Activated CD8-positive, alpha-beta memory T cell treated with anti-CD3 and anti-CD28 coated beads for 48 hours (primary cell): ENCODE measurements around the gene RUSC2.
A peak's percentile ranks its signal among the peaks of the same experiment; 100 is the strongest.
"Not testable (repeated sequence)": the region's sequence is repeated elsewhere in the genome, so short reads cannot be mapped to it uniquely, and the experiment has no call there.

Experiments used
- DNase-seq, 3 experiments: peaks; one replicate each; pipeline ENCODE4 v3.0.0-alpha.2; 2020; ENCODE audit warnings: low read depth in 2 of 3, low spot score in 2 of 3

RUSC2 gene, protein sequence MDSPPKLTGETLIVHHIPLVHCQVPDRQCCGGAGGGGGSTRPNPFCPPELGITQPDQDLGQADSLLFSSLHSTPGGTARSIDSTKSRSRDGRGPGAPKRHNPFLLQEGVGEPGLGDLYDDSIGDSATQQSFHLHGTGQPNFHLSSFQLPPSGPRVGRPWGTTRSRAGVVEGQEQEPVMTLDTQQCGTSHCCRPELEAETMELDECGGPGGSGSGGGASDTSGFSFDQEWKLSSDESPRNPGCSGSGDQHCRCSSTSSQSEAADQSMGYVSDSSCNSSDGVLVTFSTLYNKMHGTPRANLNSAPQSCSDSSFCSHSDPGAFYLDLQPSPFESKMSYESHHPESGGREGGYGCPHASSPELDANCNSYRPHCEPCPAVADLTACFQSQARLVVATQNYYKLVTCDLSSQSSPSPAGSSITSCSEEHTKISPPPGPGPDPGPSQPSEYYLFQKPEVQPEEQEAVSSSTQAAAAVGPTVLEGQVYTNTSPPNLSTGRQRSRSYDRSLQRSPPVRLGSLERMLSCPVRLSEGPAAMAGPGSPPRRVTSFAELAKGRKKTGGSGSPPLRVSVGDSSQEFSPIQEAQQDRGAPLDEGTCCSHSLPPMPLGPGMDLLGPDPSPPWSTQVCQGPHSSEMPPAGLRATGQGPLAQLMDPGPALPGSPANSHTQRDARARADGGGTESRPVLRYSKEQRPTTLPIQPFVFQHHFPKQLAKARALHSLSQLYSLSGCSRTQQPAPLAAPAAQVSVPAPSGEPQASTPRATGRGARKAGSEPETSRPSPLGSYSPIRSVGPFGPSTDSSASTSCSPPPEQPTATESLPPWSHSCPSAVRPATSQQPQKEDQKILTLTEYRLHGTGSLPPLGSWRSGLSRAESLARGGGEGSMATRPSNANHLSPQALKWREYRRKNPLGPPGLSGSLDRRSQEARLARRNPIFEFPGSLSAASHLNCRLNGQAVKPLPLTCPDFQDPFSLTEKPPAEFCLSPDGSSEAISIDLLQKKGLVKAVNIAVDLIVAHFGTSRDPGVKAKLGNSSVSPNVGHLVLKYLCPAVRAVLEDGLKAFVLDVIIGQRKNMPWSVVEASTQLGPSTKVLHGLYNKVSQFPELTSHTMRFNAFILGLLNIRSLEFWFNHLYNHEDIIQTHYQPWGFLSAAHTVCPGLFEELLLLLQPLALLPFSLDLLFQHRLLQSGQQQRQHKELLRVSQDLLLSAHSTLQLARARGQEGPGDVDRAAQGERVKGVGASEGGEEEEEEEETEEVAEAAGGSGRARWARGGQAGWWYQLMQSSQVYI (N-terminal part only)

DNA sequence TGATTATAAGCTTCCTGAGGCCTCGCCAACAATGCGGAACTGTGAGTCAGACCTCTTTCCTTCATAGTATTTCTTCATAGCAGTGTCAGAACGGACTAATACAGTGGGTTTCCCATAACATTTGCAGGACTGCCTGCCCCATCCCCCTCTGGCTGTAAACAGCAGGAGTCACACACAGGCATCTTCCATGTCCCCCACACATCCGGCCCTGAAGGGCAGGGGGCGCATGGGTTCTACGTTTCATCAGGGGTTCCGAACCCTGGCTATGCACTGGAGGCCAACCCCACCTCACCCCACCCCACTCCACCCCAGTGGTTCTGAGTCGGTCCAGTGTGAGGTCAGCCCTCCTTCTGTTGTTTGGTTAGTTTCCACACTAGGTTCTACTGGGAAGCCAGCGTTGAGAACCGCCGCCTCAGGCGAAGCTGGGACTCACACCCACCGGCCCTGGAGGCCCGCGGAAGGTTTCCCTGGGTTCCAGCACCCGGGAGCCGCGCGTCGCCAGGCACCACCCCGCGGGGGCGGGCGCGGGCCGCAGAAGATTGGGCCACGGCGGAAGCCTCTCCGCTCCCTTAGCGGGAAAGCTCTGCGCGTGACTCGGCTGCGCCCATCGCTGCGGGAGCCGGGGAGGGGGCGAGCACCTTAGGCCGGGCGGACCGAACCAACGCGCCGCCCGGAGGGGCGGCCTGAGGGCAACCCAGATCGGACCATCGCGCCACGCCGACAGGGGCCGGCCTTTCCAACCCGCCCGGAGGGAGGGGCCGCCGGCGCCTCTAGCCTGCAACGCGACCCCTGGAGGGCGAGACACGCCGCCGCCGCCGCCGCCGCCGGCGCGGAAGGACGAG, at the start of gene RUSC2:
Gene RUSC2 (plus strand): TSS at position 799 of the 842 bp plus-strand sequence. CDS start 56,411 bp downstream, outside the sequence.
- DNase-seq = peak; percentile 18 to 45 (median 30)

DNA sequence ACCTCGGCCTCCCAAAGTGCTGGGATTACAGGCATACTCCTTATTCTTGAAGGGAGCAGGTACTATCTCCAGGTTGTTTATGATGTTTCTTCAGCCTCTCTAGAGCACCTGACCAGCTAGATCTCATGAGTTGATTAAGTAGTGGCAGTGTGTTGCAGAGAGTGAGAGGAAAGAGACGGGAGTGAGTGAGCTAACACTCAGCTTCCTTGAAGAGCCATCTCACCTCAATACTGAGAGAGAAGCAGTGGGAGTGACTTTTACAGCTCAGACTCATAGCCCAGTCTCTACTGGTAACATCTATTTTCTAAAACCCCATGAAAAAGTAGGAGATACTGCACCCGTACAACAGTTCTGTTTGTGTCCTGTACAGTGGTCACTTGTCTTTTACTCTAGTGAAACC, 43.9 kb upstream of the RUSC2 start:
- DNase-seq = no peak

GRCh38 chr9:35448496-35448895, 41.4 kb upstream of the RUSC2 start:
- no peak for DNase-seq

- no peak for DNase-seq
These were observed 37.4 kb upstream of the RUSC2 start for GRCh38 chr9:35452481-35452880.

DNA sequence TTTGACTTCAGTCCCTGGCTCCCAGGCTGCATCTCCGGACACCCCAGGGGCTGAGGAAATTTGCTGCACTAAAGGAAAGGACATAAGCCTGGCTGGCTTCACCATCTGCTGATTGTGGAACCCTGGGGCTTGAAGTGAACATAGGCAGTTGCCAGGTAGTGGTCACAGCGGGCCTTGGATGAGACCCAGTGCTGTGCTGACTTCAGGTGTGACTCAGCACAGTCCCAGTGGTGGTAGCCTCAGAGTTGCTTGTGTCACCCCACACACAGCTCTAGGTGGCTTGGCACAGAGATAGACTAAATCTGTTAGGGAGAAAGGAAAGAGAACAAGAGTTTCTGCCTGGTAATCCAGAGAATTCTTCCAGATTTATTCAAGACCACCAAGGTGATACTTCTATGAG, 36.1 kb upstream of the RUSC2 start:
- no peak for DNase-seq

GRCh38 chr9:35464141-35465025, 25.5 kb upstream of the RUSC2 start:
- no peak for DNase-seq

GRCh38 chr9:35470340-35470739, 19.6 kb upstream of the RUSC2 start:
- no peak for DNase-seq

DNA sequence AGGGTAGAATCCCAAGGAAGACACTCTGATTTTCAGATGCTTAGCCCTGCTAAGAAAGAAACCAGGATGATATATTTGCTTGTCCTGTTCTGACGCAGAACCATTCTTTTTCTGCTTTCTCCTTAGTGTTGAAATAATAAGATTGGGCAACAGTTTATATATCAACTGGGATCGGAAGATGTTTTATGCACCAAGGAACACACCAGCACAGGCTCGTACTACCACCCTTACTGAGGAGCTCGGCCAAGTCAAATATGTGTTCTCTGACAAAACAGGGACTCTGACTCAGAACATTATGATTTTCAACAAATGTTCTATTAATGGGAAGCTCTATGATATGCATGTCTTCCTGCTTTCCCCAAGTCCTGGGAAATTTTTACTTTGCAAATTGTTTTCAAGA, 19.0 kb upstream of the RUSC2 start:
- no peak for DNase-seq

DNA sequence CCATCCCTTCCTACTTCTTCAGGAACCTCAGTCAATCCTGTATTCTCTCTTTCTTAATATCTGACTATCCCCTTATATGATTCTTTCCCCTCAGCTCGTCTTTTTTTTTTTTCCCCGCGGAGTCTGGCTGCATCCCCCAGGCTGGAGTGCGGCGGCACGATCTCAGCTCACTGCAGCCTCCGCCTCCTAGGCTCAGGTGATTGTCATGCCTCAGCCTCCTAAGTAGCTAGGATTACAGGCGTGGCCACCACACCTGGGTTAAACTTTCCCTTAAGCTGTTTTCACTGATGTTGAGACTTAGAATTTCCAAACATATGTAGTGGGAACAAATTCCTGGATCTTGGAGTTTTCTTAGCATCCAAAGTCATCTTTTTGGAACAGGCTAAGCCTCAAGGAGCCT, 13.3 kb upstream of the RUSC2 start:
- DNase-seq = no peak

GRCh38 chr9:35477211-35477855, 12.6 kb upstream of the RUSC2 start:
- DNase-seq = not testable (repeated sequence)

GRCh38 chr9:35478871-35479270, 11.0 kb upstream of the RUSC2 start:
- no peak for DNase-seq

DNA sequence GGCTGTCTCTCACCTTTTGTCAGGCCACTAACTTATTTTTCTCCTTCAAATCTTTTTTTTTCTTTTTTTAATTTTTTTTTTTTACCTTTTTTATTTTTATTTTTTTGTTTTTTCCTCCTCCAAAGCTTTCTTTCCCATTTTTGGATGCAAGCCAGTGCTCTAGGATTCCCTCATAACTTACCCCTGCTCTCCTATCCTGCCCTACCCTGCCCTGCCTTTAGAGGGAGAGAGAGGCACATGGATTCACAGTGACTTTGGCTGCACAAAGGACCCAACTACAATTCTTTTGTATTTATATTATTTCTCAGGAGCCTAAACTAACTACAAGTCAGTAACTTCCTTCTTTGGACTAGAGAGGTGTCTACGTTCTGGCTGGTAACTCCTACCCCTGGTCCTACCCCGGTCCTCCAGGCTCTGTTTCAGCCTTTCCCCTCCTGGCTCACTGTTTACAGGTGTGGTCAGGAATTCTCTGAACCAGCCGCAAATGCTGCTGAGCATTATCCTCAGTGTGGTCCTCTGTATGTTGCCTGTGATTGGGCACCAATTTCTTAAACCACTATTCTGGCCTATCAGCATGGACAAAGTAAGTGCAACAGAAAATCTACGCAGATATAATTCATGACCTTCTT, 8.4 kb upstream of the RUSC2 start:
- DNase-seq = no peak

GRCh38 chr9:35482071-35482470, 7.8 kb upstream of the RUSC2 start:
- no peak for DNase-seq

DNA sequence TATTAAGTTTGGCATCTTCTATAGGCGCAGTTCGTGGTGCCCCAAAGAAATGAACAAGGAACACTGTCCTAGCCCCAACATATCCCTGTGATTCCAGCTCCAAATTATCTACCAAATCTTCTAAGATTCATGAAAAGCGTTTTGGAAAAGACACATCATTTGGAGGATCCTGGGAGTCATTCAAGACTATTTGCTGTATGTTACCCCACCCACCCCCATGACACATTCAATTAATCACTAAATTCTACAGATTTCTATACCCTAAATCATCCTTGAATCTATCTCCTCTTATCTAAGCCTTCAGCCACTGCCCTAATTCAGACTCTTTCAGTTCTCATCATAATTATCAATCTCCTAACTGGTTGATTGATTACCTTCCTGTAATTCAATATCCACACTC, 5.5 kb upstream of the RUSC2 start:
- DNase-seq = no peak

- no peak for DNase-seq
These were observed 2.8 kb upstream of the RUSC2 start for GRCh38 chr9:35487081-35487480.

DNA sequence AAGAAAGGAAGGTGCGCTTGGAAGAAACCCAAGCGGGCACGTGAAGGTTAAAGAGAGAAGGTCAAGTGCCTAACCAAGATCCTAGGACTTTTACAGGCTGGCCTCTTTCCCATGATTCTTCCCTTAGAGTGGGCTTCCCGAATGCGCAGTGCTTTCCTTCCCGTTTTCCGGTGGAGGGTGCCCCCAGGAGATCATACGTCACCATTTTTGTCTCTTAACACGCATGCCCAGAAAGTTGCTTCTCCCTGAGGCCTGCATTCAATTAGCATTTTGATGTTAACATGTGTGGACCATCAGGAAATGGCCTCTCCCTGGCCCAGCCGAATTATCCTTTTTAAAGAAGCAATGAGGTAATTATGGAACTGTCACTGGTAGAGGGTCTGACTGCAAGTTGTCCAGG, 1.9 kb upstream of the RUSC2 start:
- DNase-seq = no peak

DNA sequence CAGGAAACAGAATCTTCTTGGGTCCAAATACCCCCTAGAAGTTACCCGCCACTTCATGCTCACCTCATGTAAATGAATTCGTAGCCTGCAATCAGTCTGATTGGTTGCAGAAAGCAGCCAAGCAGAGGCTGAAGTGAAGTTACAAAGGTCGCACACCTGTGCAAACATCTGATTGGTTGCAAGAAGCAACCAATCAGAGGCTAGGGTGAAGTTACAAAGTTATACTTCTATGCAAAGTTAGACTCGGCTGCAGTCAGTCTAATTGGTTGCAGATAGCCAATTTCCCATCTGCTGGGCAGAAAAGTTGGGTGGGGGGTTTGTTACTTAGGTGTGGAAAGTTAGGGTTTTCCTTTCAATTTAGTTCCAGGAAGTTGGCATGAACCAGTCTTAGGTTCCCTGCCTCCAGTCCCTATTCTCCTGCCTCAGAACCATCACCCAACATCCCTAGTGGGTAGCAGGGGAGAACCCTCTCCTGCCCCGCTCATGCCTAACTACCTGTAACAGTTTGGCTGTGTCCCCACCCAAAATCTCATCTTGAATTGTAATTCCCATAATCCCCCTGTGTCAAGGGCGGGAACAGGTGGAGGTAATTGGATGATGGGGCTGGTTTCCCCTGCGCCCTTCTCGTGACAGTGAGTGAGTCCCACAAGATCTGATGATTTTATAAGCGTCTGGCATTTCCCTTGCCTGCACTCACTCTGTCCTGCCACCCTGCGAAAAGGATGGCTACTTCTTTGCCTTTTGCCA, 1.2 kb upstream of the RUSC2 start:
- DNase-seq = no peak
